ENCODE results near the gene GNG13.
"Not testable (repeated sequence)": the region's sequence is repeated elsewhere in the genome, so short reads cannot be mapped to it uniquely, and the experiment has no call there.

The GNG13 gene

GRCh38 chr16:776824-777223, 23.7 kb downstream of the GNG13 start:
- DNase-seq (ENCODE audit: low spot score), result no peak

GRCh38 chr16:776298-776697, 24.2 kb downstream of the GNG13 start:
- not testable (repeated sequence) for DNase-seq (ENCODE audit: low spot score)

DNA sequence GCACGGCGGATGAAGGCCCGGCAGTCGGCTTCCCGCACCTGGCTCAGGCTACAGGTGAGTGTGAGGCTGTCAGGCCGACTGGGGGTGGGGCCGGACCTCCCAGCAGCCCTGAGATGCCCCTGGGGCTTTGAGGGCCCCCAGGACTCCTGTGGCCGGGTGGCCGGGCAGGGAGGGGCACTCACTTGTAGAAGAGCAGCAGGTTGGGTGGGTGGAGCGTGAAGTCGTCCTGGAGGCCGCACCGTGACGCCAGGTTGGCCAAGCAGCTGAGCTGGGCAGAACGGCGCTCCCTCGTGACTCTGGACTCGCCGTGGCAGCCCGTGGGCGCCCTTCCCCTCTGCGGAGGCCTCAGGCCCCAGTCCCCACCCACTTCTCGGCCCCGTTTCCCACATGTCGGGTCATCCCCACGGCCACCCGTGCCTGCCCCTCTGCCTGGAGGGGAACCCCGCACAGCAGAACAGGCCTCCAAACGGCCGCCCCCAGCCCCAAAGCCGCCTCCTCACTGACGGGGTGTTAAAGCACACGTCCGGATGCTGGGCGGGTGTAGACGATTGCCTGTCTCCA, 25.2 kb downstream of the GNG13 start:
- no peak for DNase-seq (ENCODE audit: low spot score)

GRCh38 chr16:774086-775001, 26.2 kb downstream of the GNG13 start:
- DNase-seq (ENCODE audit: low spot score), result no peak

DNA sequence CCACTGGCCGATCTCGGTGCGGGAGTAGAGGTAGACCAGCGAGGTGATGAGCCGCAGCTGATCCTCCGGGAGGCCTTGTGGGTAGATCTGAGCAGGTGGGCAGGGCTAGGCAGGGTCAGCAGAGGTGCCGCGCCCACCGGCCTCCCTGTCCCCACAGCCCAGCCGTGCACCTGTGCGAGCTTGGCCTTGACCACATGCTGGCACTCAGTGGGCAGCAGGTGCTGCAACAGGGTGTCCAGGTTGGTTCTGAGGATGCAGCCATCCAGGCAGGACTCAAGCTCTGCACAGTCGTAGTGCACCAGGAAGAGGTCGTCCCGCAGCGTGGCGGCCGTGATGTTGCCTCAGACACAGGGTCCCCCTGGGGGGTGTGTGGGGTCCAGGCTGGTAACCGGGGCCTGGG, 27.6 kb downstream of the GNG13 start:
- DNase-seq (ENCODE audit: low spot score), result no peak

DNA sequence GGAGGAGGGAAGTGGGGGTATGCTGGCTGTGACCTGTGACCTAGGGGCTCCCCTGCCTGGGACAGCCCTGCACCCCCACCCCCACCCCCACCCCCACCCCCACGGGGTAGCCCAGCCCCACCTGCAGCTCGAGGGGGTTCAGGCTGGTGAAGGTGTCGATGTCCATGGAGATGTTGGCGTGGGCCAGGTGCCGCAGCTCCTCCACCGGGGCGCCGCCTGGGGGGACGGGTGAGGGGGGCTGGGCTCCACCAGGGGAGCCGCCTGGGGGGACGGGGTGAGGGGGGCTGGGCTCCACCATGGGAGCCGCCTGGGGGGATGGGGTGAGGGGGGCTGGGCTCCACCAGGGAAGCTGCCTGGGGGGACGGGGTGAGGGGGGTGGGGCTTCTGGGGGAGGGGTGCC, 30.1 kb downstream of the GNG13 start:
- no peak for DNase-seq (ENCODE audit: low spot score)

DNA sequence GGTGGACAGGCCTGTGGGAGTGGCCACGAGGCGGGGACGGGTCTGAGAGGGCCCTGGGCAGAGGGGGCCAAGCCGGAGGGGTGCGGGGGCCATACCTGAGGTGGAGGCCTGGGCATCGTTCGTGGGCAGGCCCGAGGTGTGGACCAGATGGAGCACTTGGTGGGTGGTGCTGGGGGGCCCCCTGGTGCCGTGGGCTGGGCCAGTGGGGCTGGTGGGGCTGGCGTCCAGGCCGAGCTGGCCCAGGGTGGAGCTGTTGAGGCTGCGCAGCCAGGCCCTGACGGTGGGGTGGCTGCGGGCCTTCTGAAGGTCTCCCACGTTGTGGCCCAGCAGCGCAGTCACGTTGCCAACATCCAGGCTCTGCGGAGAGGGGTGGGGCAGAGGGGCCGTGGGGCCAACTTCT, 30.6 kb downstream of the GNG13 start:
- DNase-seq (ENCODE audit: low spot score), result no peak

DNA sequence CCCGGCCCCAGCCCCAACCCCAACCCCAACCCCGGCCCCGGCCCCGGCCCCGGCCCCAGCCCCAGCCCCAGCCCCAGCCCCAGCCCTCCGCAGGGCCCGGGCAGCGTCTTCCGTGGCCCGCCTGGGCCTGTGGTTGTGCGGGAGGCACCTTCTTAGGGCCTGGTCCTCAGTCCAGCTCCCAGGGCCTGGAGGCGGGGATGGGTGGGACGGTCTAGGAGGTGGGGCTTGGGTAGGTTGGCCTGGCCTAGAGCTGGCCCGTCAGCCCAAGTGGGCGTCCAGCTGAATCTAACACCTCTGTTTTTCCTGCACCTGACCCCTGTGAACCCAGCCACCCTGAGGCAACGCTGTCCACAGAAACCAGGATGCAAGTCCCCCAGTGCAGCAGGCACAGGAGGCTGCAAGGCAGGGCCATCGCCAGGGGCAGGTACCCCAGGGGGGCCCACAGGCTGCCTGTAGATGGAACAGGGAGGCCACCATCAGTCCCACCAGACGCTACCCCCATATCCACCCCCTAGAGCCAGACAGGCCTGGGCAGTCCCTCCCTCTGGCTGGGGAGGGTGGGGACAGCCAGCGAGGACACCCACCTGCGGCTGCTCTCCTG, 31.2 kb downstream of the GNG13 start:
- no peak for DNase-seq (ENCODE audit: low spot score)

DNA sequence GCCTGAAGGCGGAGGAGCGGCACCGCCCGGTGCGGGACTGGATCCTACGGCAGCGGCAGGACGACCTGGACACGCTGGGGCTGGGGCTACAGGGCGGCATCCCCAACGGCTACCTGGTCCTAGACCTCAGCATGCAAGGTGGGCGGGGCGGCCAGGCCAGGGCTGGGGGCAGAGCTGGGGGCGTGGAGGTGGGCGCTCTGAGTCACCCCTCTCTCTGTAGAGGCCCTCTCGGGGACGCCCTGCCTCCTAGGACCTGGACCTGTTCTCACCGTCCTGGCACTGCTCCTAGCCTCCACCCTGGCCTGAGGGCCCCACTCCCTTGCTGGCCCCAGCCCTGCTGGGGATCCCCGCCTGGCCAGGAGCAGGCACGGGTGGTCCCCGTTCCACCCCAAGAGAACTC, 32.1 kb downstream of the GNG13 start:
- DNase-seq (ENCODE audit: low spot score), result no peak

GRCh38 chr16:767743-768235, 32.7 kb downstream of the GNG13 start:
- no peak for DNase-seq (ENCODE audit: low spot score)

DNA sequence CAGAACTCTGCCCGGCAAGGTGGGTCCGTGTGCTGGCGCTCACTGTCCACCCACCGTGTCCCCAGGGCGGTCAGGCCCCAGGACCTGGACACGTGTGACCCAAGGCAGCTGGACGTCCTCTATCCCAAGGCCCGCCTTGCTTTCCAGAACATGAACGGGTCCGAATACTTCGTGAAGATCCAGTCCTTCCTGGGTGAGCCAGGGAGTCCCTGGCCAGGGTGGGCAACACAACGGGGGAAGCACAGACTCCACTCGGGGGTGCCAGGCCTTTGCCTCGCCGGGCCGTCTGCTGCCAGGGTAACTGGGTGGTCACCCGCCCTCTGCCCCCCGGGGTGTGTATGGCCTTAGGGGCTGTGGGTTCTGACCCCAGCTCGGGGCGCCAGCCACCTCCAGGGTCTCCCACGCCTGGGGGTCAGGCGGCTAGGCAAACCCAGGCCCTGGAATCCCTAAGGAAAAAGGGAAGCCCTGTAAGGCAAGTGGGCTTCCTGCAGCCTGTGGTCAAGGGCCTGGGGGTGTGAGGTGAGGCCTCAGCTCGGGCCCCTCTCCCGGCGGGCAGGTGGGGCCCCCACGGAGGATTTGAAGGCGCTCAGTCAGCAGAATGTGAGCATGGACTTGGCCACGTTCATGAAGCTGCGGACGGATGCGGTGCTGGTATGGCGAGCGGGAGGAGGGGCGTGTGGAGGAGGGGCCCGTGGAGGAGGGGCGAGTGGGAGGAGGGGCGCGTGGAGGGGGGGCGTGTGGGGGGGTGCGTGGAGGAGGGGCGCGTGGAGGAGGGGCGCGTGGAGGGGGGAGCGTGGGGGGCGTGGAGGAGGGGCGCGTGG, 33.5 kb downstream of the GNG13 start:
- no peak for DNase-seq (ENCODE audit: low spot score)

- no peak for DNase-seq (ENCODE audit: low spot score)
Measured at GRCh38 chr16:766008-766819, 34.3 kb downstream of the GNG13 start.

- DNase-seq (ENCODE audit: low spot score), result no peak
Measured at GRCh38 chr16:765488-765865, 35.1 kb downstream of the GNG13 start.

- DNase-seq (ENCODE audit: low spot score), result no peak
Measured at GRCh38 chr16:764848-765487, 35.6 kb downstream of the GNG13 start.

GRCh38 chr16:764184-764750, 36.3 kb downstream of the GNG13 start:
- DNase-seq (ENCODE audit: low spot score), result no peak

- no peak for DNase-seq (ENCODE audit: low spot score)
Measured at GRCh38 chr16:763369-764183, 37.0 kb downstream of the GNG13 start.

DNA sequence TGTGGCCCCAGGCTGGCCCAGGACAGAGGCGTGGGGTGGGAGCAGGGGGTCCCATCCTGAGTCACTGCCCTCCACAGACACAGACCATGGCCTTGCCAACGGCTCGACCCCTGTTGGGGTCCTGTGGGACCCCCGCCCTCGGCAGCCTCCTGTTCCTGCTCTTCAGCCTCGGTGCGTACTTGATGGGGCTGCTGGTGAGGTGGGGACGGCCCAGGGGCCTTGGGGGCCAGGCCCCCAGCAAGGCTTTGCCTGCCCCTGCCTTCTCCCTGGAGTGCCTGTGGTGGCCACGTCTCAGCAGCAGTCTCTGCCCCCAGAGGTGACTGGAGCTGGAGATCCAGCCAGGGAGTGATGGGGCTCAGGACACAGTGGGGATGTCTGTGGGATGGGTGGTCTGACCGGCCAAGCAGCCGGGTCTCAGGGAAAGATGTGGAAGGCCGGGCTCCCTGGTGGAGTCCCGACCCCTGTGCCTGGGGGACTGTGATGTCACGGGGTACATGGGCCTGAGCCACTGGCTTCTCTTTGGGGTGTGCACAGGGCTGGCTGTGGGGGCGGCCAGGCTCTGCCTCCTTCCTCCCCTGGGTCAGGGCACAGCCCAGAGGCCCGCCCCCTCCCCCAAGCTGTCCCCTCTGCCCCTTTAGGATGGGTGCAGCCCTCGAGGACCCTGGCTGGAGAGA, 37.8 kb downstream of the GNG13 start:
- DNase-seq (ENCODE audit: low spot score), result no peak

DNA sequence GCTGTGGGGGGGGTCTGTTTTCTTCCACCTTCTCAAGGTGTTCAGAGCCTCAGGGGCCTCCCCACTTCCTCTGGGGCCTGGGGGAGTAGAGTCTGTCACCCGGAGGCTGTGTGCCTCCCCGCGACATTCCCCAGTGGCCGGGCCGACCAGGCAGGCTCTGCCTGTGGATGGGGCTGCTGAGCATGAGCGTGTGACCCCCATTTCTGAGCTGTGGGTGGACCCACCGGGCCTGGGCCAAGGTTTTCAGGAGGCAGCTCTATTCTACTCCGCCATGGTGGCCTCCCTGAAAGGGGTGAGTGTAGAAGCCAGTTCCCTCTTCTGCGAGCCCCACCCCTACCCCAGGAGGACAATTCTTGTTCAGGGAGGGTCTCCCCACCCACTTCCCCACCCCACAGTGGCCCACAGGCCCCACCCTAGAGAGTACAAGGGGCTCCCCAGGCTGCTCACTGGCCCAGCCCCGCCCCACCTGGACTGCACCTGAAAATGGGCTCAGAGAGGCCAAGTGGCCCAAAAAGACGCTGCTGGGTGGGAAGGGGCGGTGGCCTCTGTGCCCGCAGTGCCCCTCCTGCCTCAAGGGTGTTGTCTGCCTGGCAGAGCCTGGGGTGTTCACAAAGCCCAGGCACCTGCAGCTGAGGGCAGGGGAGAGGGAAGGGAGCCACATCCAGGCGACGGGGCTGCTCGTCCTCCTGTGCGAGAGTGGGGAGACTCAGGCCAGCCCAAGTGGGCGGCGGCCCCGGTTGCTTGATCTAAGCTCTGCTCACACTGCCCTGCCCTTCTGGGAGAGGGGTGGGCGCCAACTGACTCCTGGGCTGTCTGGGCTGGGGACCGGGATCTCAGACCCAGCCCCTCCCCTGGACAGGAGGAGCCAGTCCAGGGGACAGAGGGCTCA, 38.7 kb downstream of the GNG13 start:
- DNase-seq (ENCODE audit: low spot score), result no peak

Data from ecto neural progenitor cell (in vitro differentiated cells).